Osteoblast (primary cell): ENCODE measurements around the gene VPS13D. TPM values are rescaled to one million over a fixed set of nuclear protein-coding genes. Genes with fewer than 3 reads are reported as not detected.

ENCODE experiments used
- DNase-seq: peaks from one replicate; pipeline ENCODE4 v3.0.0; 2011; ENCODE audit warnings: low spot score, mixed read lengths; ENCODE audit not compliant: insufficient read length; ENCODE audit errors: missing footprints
- H2AFZ ChIP-seq: 2 replicates; pipeline ENCODE4 v1.6.0; 2011; ENCODE audit warnings: mild to moderate bottlenecking, low read length
- H3K27ac ChIP-seq: 2 replicates; pipeline ENCODE4 v1.5.1; 2011; ENCODE audit warnings: mild to moderate bottlenecking, low read depth, low read length, moderate library complexity
- H3K27me3 ChIP-seq: 2 replicates; pipeline ENCODE4 v1.6.0; 2012; ENCODE audit warnings: mild to moderate bottlenecking, control low read depth, inconsistent platforms, low read length, moderate library complexity; ENCODE audit not compliant: insufficient read depth
- H3K36me3 ChIP-seq: 2 replicates; pipeline ENCODE4 v1.5.1; 2011; ENCODE audit warnings: mild to moderate bottlenecking, low read length, control low read depth, moderate library complexity; ENCODE audit not compliant: insufficient read depth
- H3K4me1 ChIP-seq: 2 replicates; pipeline ENCODE4 v1.5.1; 2011; ENCODE audit warnings: mild to moderate bottlenecking, low read length, control low read depth, moderate library complexity; ENCODE audit not compliant: insufficient read depth
- H3K4me2 ChIP-seq: 2 replicates; pipeline ENCODE4 v1.6.0; 2011; ENCODE audit warnings: mild to moderate bottlenecking, low read length; ENCODE audit not compliant: insufficient read depth
- H3K4me3 ChIP-seq: fragments of 200-600 bp; sonication (generic); 3 replicates; pipeline ENCODE4 v1.5.1; 2012; ENCODE audit warnings: mild to moderate bottlenecking, low read length, inconsistent platforms; ENCODE audit not compliant: insufficient read depth
- H3K79me2 ChIP-seq: 2 replicates; pipeline ENCODE4 v1.6.0; 2012; ENCODE audit warnings: mild to moderate bottlenecking, low read length, control low read depth, inconsistent platforms; ENCODE audit not compliant: insufficient read depth
- H3K9me3 ChIP-seq: 2 replicates; pipeline ENCODE4 v1.5.1; 2011; ENCODE audit warnings: low read depth, low read length, control low read depth
- H4K20me1 ChIP-seq: 2 replicates; pipeline ENCODE4 v1.6.0; 2012; ENCODE audit warnings: mild to moderate bottlenecking, low read length, control low read depth; ENCODE audit not compliant: insufficient read depth
- CTCF ChIP-seq: IDR thresholded peaks from 2 replicates; pipeline ENCODE4 v1.5.1; 2011; ENCODE audit warnings: mild to moderate bottlenecking, low read depth, low read length, moderate library complexity; ENCODE audit errors: extremely low read depth
- total RNA-seq: library from RNA; depleted of rRNA; stranded (reverse); fragments of >200 nt; gene quantifications from 2 replicates; pipeline ENCODE4 v1.2.3, GENCODE V29; 2012

VPS13D gene
- total RNA-seq, 1 donor, result 48.5 TPM

DNA sequence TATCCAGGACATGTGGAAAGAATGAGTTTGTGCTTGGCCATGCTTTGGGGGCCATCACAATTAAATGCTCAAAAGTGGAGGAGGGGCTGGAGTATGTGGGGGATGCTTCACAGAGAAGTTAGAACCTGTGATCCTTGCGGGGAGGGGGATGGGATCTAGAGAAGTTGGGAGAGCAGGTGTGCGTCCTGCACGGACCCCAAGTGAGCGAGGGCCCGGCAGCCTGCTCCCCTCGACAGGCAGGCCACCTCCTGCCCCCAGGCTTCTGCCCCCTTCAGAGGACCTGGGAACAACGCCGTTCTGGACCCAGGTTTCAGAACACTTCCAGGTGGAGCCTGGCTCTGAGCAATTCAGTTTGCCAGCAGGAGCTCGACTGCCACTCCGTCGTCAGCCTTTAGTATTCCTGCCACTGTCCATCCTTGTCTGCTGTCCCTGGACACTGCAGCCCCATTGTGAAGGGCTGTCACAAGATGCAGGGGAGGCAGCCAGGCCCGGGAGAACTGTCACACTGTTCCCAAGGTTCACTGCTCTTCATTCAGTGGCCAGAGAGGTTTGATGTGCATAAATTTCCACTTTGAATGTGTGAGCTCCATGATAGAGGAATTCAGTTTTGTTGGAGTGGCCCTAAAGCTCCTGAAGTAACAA, 275.9 kb downstream of the VPS13D start:
- Histone ChIP-seq H2AFZ (no peak overlapping the region), H3K4me3 (no peak overlapping the region), H3K27me3 (no peaks in the 10 kb centered on the region), H3K36me3 (peaks cover 18% of the 10 kb centered on the region), H3K9me3 (no peaks in the 10 kb centered on the region), H3K27ac (no peak overlapping the region), H4K20me1 (no peaks in the 10 kb centered on the region), H3K4me2 (no peak overlapping the region), H3K79me2 (no peaks in the 10 kb centered on the region), H3K4me1 (peaks cover 14% of the 10 kb centered on the region)
- no peak for TF ChIP-seq CTCF
- peak; percentile 51 for DNase-seq

GRCh38 chr1:12506281-12507280, 276.8 kb downstream of the VPS13D start:
- no peaks in the 10 kb centered on the region for H4K20me1 ChIP-seq
- no peak overlapping the region for H3K4me3 ChIP-seq
- TF ChIP-seq CTCF, result no peak
- no peaks in the 10 kb centered on the region for H3K79me2 ChIP-seq
- peaks cover 18% of the 10 kb centered on the region for H3K36me3 ChIP-seq
- no peaks in the 10 kb centered on the region for H3K9me3 ChIP-seq
- no peak overlapping the region for H2AFZ ChIP-seq
- DNase-seq, result no peak
- peaks cover 7% of the 10 kb centered on the region for H3K4me1 ChIP-seq
- H3K27me3 ChIP-seq, result no peaks in the 10 kb centered on the region
- no peak overlapping the region for H3K27ac ChIP-seq
- H3K4me2 ChIP-seq, result no peak overlapping the region

DNA sequence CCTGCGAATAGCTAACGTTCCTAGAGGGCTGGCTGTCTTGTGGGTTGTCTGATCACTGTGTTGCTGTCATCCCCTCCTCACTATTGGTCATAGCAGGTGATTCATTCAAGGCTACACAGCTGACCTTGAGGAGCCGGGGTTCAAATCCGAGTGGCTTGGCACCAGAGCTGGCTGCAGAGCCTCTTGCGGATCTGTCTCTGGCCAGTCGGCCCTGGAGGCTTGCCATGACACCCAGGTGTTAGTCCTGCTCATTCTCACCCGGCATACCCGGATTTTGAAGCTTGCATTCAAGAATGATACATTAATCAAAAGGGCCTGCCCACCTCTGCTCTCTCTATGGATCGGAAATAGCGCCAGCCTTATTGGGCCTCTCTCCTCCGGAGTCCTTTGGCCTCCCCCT, 277.8 kb downstream of the VPS13D start:
- Histone ChIP-seq H3K4me3 (no peak overlapping the region), H2AFZ (no peak overlapping the region), H3K27me3 (no peaks in the 10 kb centered on the region), H3K27ac (no peak overlapping the region), H3K36me3 (peaks cover 18% of the 10 kb centered on the region), H3K9me3 (no peaks in the 10 kb centered on the region), H3K4me2 (no peak overlapping the region), H4K20me1 (no peaks in the 10 kb centered on the region), H3K79me2 (no peaks in the 10 kb centered on the region), H3K4me1 (peaks cover 4% of the 10 kb centered on the region)
- no peak for DNase-seq
- TF ChIP-seq CTCF, result no peak

DNA sequence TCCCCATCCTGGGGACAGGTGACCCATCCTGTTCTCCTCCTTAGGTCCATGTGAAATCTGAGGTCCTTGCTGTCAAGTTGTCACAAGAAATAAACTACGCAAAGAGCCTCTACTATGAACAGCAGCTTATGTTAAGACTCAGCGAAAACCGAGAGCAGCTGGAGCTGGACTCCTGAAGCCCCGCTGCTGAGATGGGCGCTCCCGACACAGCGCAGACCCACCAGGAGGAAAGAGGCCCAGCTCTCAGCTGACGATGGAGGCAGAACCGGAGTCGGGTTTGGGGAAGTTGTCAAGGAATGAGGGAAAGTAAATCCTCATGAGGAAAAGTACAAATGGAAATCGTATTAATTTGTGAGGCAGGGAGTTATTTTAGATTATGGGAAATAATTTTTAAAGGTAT, 279.0 kb downstream of the VPS13D start:
- H4K20me1 ChIP-seq, result no peaks in the 10 kb centered on the region
- H3K4me1 ChIP-seq, result peaks cover 4% of the 10 kb centered on the region
- H3K9me3 ChIP-seq, result no peaks in the 10 kb centered on the region
- no peaks in the 10 kb centered on the region for H3K27me3 ChIP-seq
- H3K36me3 ChIP-seq, result peaks cover 18% of the 10 kb centered on the region
- no peak for TF ChIP-seq CTCF
- no peak overlapping the region for H3K4me3 ChIP-seq
- DNase-seq, result no peak
- H3K27ac ChIP-seq, result no peak overlapping the region
- no peak overlapping the region for H3K4me2 ChIP-seq
- H3K79me2 ChIP-seq, result no peaks in the 10 kb centered on the region
- H2AFZ ChIP-seq, result no peak overlapping the region
